Measurements from ENCODE around the gene CBARP.

CBARP gene

GRCh38 chr19:1231729-1232637, 5.8 kb downstream of the CBARP start:
- H3K4me3 Mint-ChIP-seq, result no peak overlapping the region
- H3K27me3 Mint-ChIP-seq, result no peaks in the 10 kb centered on the region
- ATAC-seq (replicated peaks) (no peak), DNase-seq (no peak)
- H3K36me3 Mint-ChIP-seq (ENCODE audit: insufficient read depth), result peaks cover 3% of the 10 kb centered on the region
- H3K9me3 Mint-ChIP-seq, result no peaks in the 10 kb centered on the region
- H3K4me1 Mint-ChIP-seq (ENCODE audit: low read depth in 2 of 2), result peaks cover 0 to 2% of the 10 kb centered on the region in 2 donors
- peak overlapping the region in 1 of 2 donors; percentile 75 for H3K27ac Mint-ChIP-seq

- no peak overlapping the region for H3K4me3 Mint-ChIP-seq
- no peaks in the 10 kb centered on the region for H3K27me3 Mint-ChIP-seq
- H3K27ac Mint-ChIP-seq, result no peak overlapping the region
- peaks cover 3% of the 10 kb centered on the region for H3K36me3 Mint-ChIP-seq (ENCODE audit: insufficient read depth)
- H3K4me1 Mint-ChIP-seq (ENCODE audit: low read depth in 2 of 2), result no peaks in the 10 kb centered on the region
- H3K9me3 Mint-ChIP-seq, result no peaks in the 10 kb centered on the region
- no peak for DNase-seq
- no peak for ATAC-seq (replicated peaks)
Observed at GRCh38 chr19:1230783-1231489, 6.9 kb downstream of the CBARP start.

GRCh38 chr19:1229924-1230782, 7.7 kb downstream of the CBARP start:
- DNase-seq, result no peak
- H3K36me3 Mint-ChIP-seq (ENCODE audit: insufficient read depth), result peaks cover 3% of the 10 kb centered on the region
- H3K27ac Mint-ChIP-seq, result no peak overlapping the region

GRCh38 chr19:1229056-1229923, 8.5 kb downstream of the CBARP start:
- no peak for DNase-seq
- no peaks in the 10 kb centered on the region for H3K9me3 Mint-ChIP-seq
- peaks cover 6% of the 10 kb centered on the region for H3K36me3 Mint-ChIP-seq (ENCODE audit: insufficient read depth)
- H3K4me1 Mint-ChIP-seq (ENCODE audit: low read depth in 2 of 2), result no peaks in the 10 kb centered on the region
- no peaks in the 10 kb centered on the region for H3K27me3 Mint-ChIP-seq
- H3K27ac Mint-ChIP-seq, result no peak overlapping the region
- ATAC-seq (replicated peaks), result no peak
- H3K4me3 Mint-ChIP-seq, result no peak overlapping the region

More at GRCh38 chr19:1229924-1230782, 7.7 kb downstream of the CBARP start:
- Mint-ChIP-seq H3K4me1 (ENCODE audit: low read depth in 2 of 2) (no peaks in the 10 kb centered on the region), H3K4me3 (no peak overlapping the region), H3K27me3 (no peaks in the 10 kb centered on the region), H3K9me3 (no peaks in the 10 kb centered on the region)
- no peak for ATAC-seq (replicated peaks)

- no peaks in the 10 kb centered on the region for H3K4me1 Mint-ChIP-seq (ENCODE audit: low read depth in 2 of 2)
- H3K4me3 Mint-ChIP-seq, result no peak overlapping the region
- H3K9me3 Mint-ChIP-seq, result no peaks in the 10 kb centered on the region
- no peak for ATAC-seq (replicated peaks)
- no peaks in the 10 kb centered on the region for H3K27me3 Mint-ChIP-seq
- no peak overlapping the region for H3K27ac Mint-ChIP-seq
- peaks cover 9% of the 10 kb centered on the region for H3K36me3 Mint-ChIP-seq (ENCODE audit: insufficient read depth)
- DNase-seq, result no peak
Observed at GRCh38 chr19:1228161-1228957, 9.4 kb downstream of the CBARP start.

DNA sequence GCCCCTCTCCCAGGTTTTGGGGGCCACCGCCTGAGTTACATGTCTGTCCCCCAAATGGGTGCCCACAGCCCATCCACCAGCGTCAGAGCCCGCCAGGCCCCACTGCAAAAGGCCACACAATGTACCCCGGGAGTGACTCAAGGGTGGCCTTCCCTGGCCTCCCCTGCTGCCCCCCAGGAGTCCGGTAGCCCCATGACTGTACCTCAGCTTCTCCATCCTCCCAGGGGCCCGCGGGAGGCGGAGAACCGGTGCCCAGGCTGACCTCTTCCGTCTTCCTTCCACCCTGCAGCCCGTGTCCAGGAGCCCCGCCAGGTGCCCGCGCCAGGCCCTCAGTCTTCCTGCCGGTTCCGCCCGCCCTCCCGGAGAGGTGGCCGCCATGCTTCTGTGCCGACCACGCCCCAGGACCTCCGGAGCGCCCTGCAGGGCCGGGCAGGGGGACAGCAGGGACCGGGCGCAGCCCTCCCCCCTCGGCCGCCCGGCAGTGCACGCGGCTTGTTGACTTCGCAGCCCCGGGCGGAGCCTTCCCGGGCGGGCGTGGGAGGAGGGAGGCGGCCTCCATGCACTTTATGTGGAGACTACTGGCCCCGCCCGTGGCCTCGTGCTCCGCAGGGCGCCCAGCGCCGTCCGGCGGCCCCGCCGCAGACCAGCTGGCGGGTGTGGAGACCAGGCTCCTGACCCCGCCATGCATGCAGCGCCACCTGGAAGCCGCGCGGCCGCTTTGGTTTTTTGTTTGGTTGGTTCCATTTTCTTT, 10.3 kb downstream of the CBARP start:
- H3K4me1 Mint-ChIP-seq (ENCODE audit: low read depth in 2 of 2), result no peaks in the 10 kb centered on the region
- H3K27me3 Mint-ChIP-seq, result no peaks in the 10 kb centered on the region
- peak overlapping the region in 1 of 2 donors; percentile 44 for H3K27ac Mint-ChIP-seq
- no peak for DNase-seq
- H3K9me3 Mint-ChIP-seq, result no peaks in the 10 kb centered on the region
- no peak for ATAC-seq (replicated peaks)
- H3K36me3 Mint-ChIP-seq (ENCODE audit: insufficient read depth), result peaks cover 9% of the 10 kb centered on the region
- H3K4me3 Mint-ChIP-seq, result no peak overlapping the region

DNA sequence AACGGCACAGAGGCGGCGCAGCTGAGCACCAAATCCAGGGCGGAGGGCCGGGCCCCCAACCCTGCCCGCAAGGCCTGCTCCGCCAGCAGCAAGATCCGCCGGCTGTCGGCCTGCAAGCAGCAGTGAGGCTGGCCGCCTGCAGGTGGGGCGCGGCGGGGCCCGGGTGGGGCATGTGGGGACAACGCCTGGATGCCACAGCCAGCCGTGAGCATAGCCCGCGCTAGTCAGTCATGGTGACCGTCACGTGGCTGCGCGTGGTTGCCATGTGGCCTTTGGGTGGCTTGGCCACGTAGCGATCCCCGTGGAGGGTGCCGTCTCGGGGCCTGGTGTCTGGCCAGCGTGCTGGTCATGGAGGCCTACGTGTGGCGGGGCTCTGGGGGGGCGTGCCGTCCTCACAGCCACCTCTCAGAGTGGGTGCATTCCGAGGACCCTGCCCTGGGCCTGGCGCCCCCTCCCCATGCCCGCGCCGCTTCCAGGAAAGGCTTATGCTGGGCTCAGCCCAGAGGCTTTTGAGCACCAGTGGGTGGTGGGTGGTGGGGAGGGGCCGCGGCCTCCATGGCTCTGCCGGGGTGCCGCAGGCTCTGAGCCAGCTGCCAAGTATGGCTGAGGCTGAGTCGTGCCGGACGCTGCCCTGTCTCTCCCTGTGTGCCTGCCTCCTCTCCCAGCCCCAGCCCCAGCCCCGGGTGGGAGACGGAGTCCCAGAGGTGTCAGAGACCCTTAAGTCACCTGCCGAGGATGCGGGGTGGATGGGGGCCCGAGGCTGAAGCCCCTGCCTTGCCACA, 11.1 kb downstream of the CBARP start:
- H3K36me3 Mint-ChIP-seq (ENCODE audit: insufficient read depth), result peaks cover 9% of the 10 kb centered on the region
- H3K27me3 Mint-ChIP-seq, result no peaks in the 10 kb centered on the region
- peak overlapping the region in 1 of 2 donors; percentile 44 for H3K27ac Mint-ChIP-seq
- no peak overlapping the region for H3K4me3 Mint-ChIP-seq
- no peaks in the 10 kb centered on the region for H3K4me1 Mint-ChIP-seq (ENCODE audit: low read depth in 2 of 2)
- no peak for DNase-seq
- no peaks in the 10 kb centered on the region for H3K9me3 Mint-ChIP-seq
- no peak for ATAC-seq (replicated peaks)

GRCh38 chr19:1226227-1226518, 11.6 kb downstream of the CBARP start:
- Mint-ChIP-seq H3K27me3 (no peaks in the 10 kb centered on the region), H3K9me3 (no peaks in the 10 kb centered on the region), H3K27ac (no peak overlapping the region), H3K36me3 (ENCODE audit: insufficient read depth) (peaks cover 10% of the 10 kb centered on the region), H3K4me1 (ENCODE audit: low read depth in 2 of 2) (no peaks in the 10 kb centered on the region), H3K4me3 (no peak overlapping the region)
- DNase-seq (no peak), ATAC-seq (replicated peaks) (no peak)

DNA sequence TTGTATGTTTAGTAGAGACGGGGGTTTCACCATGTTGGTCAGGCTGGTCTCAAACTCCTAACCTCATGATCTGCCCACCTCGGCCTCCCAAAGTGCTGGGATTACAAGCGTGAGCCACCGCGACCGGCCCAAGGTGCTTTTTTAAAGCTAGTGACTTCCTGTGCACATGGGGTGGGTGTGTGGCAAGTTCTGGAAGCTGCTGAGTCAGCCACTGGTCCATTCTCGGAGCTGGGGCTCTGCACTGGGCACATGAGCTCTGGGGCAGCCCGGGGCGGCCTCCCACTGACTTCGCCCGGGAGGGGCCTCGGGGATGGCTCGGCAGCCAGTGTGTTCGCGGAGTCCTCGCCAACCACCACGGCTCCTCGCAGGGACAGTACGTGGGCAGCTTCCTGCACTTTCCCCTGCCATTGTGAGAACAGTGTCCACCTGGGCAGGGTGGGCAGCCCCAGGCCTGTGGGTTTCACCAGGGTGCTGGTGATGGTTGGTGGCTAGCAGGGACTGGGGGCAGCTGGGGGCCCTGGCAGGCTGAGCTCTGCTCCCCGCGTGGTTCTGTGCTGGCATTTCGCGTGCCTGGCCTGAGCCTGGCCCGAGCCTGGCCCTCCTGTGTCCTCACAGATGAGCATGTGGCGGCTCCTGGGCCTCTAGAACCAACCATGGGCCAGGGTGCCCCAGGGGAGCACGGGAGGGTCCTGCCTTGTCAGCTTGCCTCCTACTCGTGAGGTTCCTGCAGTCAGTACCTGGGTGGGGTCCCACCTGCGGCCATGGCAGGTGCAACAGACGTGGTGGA, 12.2 kb downstream of the CBARP start:
- Mint-ChIP-seq H3K36me3 (ENCODE audit: insufficient read depth) (peaks cover 16% of the 10 kb centered on the region), H3K9me3 (no peaks in the 10 kb centered on the region), H3K27ac (no peak overlapping the region), H3K27me3 (no peaks in the 10 kb centered on the region), H3K4me1 (ENCODE audit: low read depth in 2 of 2) (no peaks in the 10 kb centered on the region), H3K4me3 (no peak overlapping the region)
- no peak for ATAC-seq (replicated peaks)
- DNase-seq, result no peak

- Mint-ChIP-seq H3K27ac (no peak overlapping the region), H3K4me3 (no peak overlapping the region), H3K9me3 (no peaks in the 10 kb centered on the region), H3K27me3 (no peaks in the 10 kb centered on the region), H3K36me3 (ENCODE audit: insufficient read depth) (peaks cover 16% of the 10 kb centered on the region), H3K4me1 (ENCODE audit: low read depth in 2 of 2) (no peaks in the 10 kb centered on the region)
- ATAC-seq (replicated peaks) (no peak), DNase-seq (no peak)
Observed at GRCh38 chr19:1224847-1225246, 13.0 kb downstream of the CBARP start.

Measured in effector memory CD8-positive, alpha-beta T cell (primary cell).